ENCODE measurements around the gene MICOS13.

Gene MICOS13

GRCh38 chr19:5631567-5632240, 48.6 kb downstream of the MICOS13 start:
- in situ Hi-C loops (cut with MboI; ENCODE audit: low sequenced_read_pairs): no loop called here

- in situ Hi-C loops (cut with MboI; ENCODE audit: low sequenced_read_pairs): no loop called here
Measured at GRCh38 chr19:5628919-5629481, 51.3 kb downstream of the MICOS13 start.

- in situ Hi-C loops (cut with MboI; ENCODE audit: low sequenced_read_pairs): no loop called here
Measured at GRCh38 chr19:5628461-5628860, 51.9 kb downstream of the MICOS13 start.
